ENCODE data around the gene PLA2G3.
A peak's percentile ranks its signal among the peaks of the same experiment; 100 is the strongest.

GRCh38 chr22:31106001-31106571, 34.2 kb downstream of the PLA2G3 start:
- TF ChIP-seq CTCF (conservative IDR thresholded peaks at IDR 0.05; ENCODE audit: low read depth in 2 of 2), result 0 out of 4 replicates have a peak, but pooled peaks of 1 of the 2 experiments have one; percentile 13
- TF ChIP-seq JUNB (IDR thresholded peaks at IDR 0.05; ENCODE audit: unreplicated experiment), result no peak
- TF ChIP-seq EZH2phosphoT487 (IDR thresholded peaks at IDR 0.05; ENCODE audit: unreplicated experiment), result no peak
- TF ChIP-seq POLR2AphosphoS5 (IDR thresholded peaks at IDR 0.05; ENCODE audit: low read depth), result no peak
- no peak for TF ChIP-seq REST (IDR thresholded peaks at IDR 0.05; ENCODE audit: unreplicated experiment)
- no peak for TF ChIP-seq CREB1 (CRISPR knock-in tag; IDR thresholded peaks at IDR 0.05; ENCODE audit: low read depth)
- no peak for TF ChIP-seq STAT1 (IDR thresholded peaks at IDR 0.05; ENCODE audit: unreplicated experiment)
- no peak for TF ChIP-seq ZNF331 (CRISPR knock-in tag; IDR thresholded peaks at IDR 0.05; ENCODE audit: low read depth)
- no peak for TF ChIP-seq ETS1 (IDR thresholded peaks at IDR 0.05)
- no peak for TF ChIP-seq EZH2 (IDR thresholded peaks at IDR 0.05; ENCODE audit: low read depth, unreplicated experiment)

Data from GM23338 (cell line).